Keratinocyte (primary cell): ENCODE results near the gene MAP3K3. TPM values are rescaled to one million over a fixed set of nuclear protein-coding genes. Genes with fewer than 3 reads are reported as not detected.

Experiments used
- DNase-seq: peaks from one replicate; pipeline ENCODE4 v3.0.0-alpha.2; 2011; ENCODE audit warnings: low read depth, missing footprints, low spot score
- FAIRE-seq: peaks from 2 replicates; lab custom pipeline; 2011; peaks lifted over from hg19 to GRCh38; lab: Jason Lieb, UNC
- H2AFZ ChIP-seq: 2 replicates; pipeline ENCODE4 v1.6.0; 2012; ENCODE audit warnings: low read length, control low read depth, inconsistent platforms; ENCODE audit not compliant: control insufficient read depth
- H3K27ac ChIP-seq: 2 replicates; pipeline ENCODE4 v1.5.1; 2011; ENCODE audit warnings: low read length; ENCODE audit not compliant: control insufficient read depth, insufficient read depth
- H3K27me3 ChIP-seq: 3 replicates; pipeline ENCODE4 v1.6.0; 2011; ENCODE audit warnings: low read length; ENCODE audit not compliant: control insufficient read depth, insufficient read depth; ENCODE audit errors: extremely low read depth
- H3K36me3 ChIP-seq, 2 experiments: 2 replicates in 1 of 2; 3 replicates in 1 of 2; pipeline ENCODE4 v1.5.1; 2011; ENCODE audit warnings: low read length in 2 of 2, mild to moderate bottlenecking in 1 of 2; ENCODE audit not compliant: control insufficient read depth in 2 of 2, insufficient read depth in 2 of 2; ENCODE audit errors: extremely low read depth in 1 of 2
- H3K4me1 ChIP-seq: 3 replicates; pipeline ENCODE4 v1.5.1; 2011; ENCODE audit warnings: low read length; ENCODE audit not compliant: control insufficient read depth, insufficient read depth; ENCODE audit errors: extremely low read depth
- H3K4me2 ChIP-seq: 3 replicates; pipeline ENCODE4 v1.6.0; 2011; ENCODE audit warnings: low read depth, low read length; ENCODE audit not compliant: control insufficient read depth, insufficient read depth; ENCODE audit errors: extremely low read depth
- H3K4me3 ChIP-seq, 3 experiments: fragments of 200-600 bp in 1 of 3; sonication (generic) in 1 of 3; 2 replicates in 2 of 3; 3 replicates in 1 of 3; pipeline ENCODE4 v1.5.1; 2011 to 2016; ENCODE audit warnings: low read length in 3 of 3, mild to moderate bottlenecking in 3 of 3, control low read depth in 2 of 3, inconsistent platforms in 1 of 3, low read depth in 1 of 3, mixed read lengths in 1 of 3, mixed run types in 1 of 3, moderate library complexity in 1 of 3; ENCODE audit not compliant: control insufficient read depth in 2 of 3, insufficient read depth in 2 of 3; ENCODE audit errors: extremely low read depth in 1 of 3
- H3K79me2 ChIP-seq: 2 replicates; pipeline ENCODE4 v1.6.0; 2012; ENCODE audit warnings: low read length; ENCODE audit not compliant: control insufficient read depth, insufficient read depth
- H3K9ac ChIP-seq: 3 replicates; pipeline ENCODE4 v1.6.0; 2011; ENCODE audit warnings: low read length; ENCODE audit not compliant: control insufficient read depth, insufficient read depth; ENCODE audit errors: extremely low read depth
- H3K9me1 ChIP-seq: 3 replicates; pipeline ENCODE4 v1.6.0; 2011; ENCODE audit warnings: low read length; ENCODE audit not compliant: control insufficient read depth, insufficient read depth; ENCODE audit errors: extremely low read depth
- H3K9me3 ChIP-seq: 2 replicates; pipeline ENCODE4 v1.5.1; 2012; ENCODE audit warnings: low read depth, low read length; ENCODE audit not compliant: control insufficient read depth
- H4K20me1 ChIP-seq: 3 replicates; pipeline ENCODE4 v1.6.0; 2011; ENCODE audit warnings: low read length; ENCODE audit not compliant: control insufficient read depth, insufficient read depth; ENCODE audit errors: extremely low read depth
- CTCF ChIP-seq, 3 experiments: IDR thresholded peaks in 1 of 3; conservative IDR thresholded peaks in 1 of 3; optimal IDR thresholded peaks in 1 of 3; 2 replicates in 2 of 3; 3 replicates in 1 of 3; pipeline versions ENCODE3 to v1.5.1; 2011; ENCODE audit warnings: low read length in 3 of 3, mild to moderate bottlenecking in 3 of 3, moderate library complexity in 2 of 3, control low read depth in 1 of 3, inconsistent platforms in 1 of 3; ENCODE audit not compliant: insufficient read depth in 2 of 3; ENCODE audit errors: extremely low read depth in 1 of 3
- EZH2 ChIP-seq: IDR thresholded peaks from one replicate; pipeline ENCODE4 v1.6.1; 2012; ENCODE audit warnings: inconsistent platforms, mild to moderate bottlenecking, low read length, moderate library complexity
- dilution Hi-C: fragments of 300-500 bp; cut with MboI; formaldehyde crosslinking; loops from one replicate; pipeline ENCODE4 v1.7.0; 2020; ENCODE audit warnings: low sequenced_read_pairs; ENCODE audit not compliant: extremely low pct_ligation_motif_present
- polyA plus RNA-seq, 5 experiments: library from polyadenylated mRNA; depleted of rRNA in 3 of 5; stranded (reverse) in 3 of 5; stranded (forward) in 1 of 5; unstranded in 1 of 5; fragments of >200 nt; gene quantifications; 1 replicate in 1 of 5; 2 replicates in 3 of 5; 3 replicates in 1 of 5; pipeline versions ENCODE4 v1.2.1 to v1.2.3, GENCODE V29; 2011 to 2012; ENCODE audit warnings: missing spikeins in 2 of 5, low read depth in 1 of 5, low replicate concordance in 1 of 5

Gene MAP3K3
- polyA plus RNA-seq, 1 donor (not counting 4 experiments of a cell fraction or from before 2014, with no cell fraction given), result 9.8 TPM

GRCh38 chr17:63704259-63704576, 82.0 kb downstream of the MAP3K3 start:
- DNase-seq (no peak), FAIRE-seq (no peak)
- Histone ChIP-seq H3K4me3 (no peak overlapping the region), H3K36me3 (peaks cover 0 to 21% of the 10 kb centered on the region in 2 experiments), H3K4me1 (no peaks in the 10 kb centered on the region), H3K79me2 (no peaks in the 10 kb centered on the region), H2AFZ (no peak overlapping the region), H3K27me3 (no peaks in the 10 kb centered on the region), H4K20me1 (no peaks in the 10 kb centered on the region), H3K9me3 (no peaks in the 10 kb centered on the region), H3K9ac (no peak overlapping the region), H3K27ac (no peak overlapping the region), H3K4me2 (no peak overlapping the region), H3K9me1 (no peaks in the 10 kb centered on the region)
- dilution Hi-C loops, result no loop called here
- no peak for TF ChIP-seq EZH2

GRCh38 chr17:63704836-63705235, 82.6 kb downstream of the MAP3K3 start:
- TF ChIP-seq CTCF (optimal IDR thresholded peaks at IDR 0.05 in 1 of 3, IDR thresholded peaks at IDR 0.05 in 1 of 3, conservative IDR thresholded peaks at IDR 0.05 in 1 of 3; ENCODE audit: extremely low read depth in 1 of 3, insufficient read depth in 2 of 3, low read length in 3 of 3) (no peak), EZH2 (no peak)
- H3K79me2 ChIP-seq, result no peaks in the 10 kb centered on the region
- peaks cover 0 to 25% of the 10 kb centered on the region in 2 experiments for H3K36me3 ChIP-seq

DNA sequence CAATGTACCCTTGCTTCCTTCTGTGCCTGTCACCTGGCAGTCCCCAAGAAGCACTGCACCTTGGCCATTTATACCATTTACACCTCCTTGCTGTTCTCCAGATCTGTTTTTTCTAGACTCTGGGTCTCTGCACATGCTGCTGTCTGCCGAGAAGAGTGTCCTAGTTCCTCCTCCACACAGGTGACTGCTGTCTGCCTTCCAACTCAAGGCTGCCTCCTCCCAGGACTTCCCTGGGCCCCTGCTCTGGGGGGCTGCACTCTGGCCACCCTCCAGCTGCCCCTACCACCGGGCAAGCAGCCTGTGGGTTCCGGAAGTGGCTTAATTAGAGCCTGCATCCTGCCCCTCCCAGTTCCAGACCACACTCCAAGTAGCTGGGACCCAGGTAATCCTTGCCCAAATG, 83.4 kb downstream of the MAP3K3 start:
- H3K4me1 ChIP-seq, result no peaks in the 10 kb centered on the region
- H2AFZ ChIP-seq, result no peak overlapping the region
- no peak for FAIRE-seq
- dilution Hi-C loops, result no loop called here
- H4K20me1 ChIP-seq, result no peaks in the 10 kb centered on the region
- H3K79me2 ChIP-seq, result no peaks in the 10 kb centered on the region
- no peak for DNase-seq
- H3K9me1 ChIP-seq, result no peaks in the 10 kb centered on the region
- H3K4me3 ChIP-seq, result no peak overlapping the region
- no peak overlapping the region for H3K27ac ChIP-seq
- peaks cover 4 to 29% of the 10 kb centered on the region in 2 experiments for H3K36me3 ChIP-seq
- H3K9ac ChIP-seq, result no peak overlapping the region
- no peaks in the 10 kb centered on the region for H3K9me3 ChIP-seq
- TF ChIP-seq CTCF (optimal IDR thresholded peaks at IDR 0.05 in 1 of 3, IDR thresholded peaks at IDR 0.05 in 1 of 3, conservative IDR thresholded peaks at IDR 0.05 in 1 of 3; ENCODE audit: extremely low read depth in 1 of 3, insufficient read depth in 2 of 3, low read length in 3 of 3) (no peak), EZH2 (no peak)
- no peak overlapping the region for H3K4me2 ChIP-seq
- no peaks in the 10 kb centered on the region for H3K27me3 ChIP-seq

More at GRCh38 chr17:63704836-63705235, 82.6 kb downstream of the MAP3K3 start:
- FAIRE-seq (no peak), DNase-seq (no peak)
- dilution Hi-C loops, result no loop called here
- no peaks in the 10 kb centered on the region for H3K27me3 ChIP-seq
- H3K9me1 ChIP-seq, result no peaks in the 10 kb centered on the region
- no peak overlapping the region for H3K4me2 ChIP-seq
- H4K20me1 ChIP-seq, result no peaks in the 10 kb centered on the region
- H3K27ac ChIP-seq, result no peak overlapping the region
- no peak overlapping the region for H3K4me3 ChIP-seq
- no peak overlapping the region for H3K9ac ChIP-seq
- H3K4me1 ChIP-seq, result no peaks in the 10 kb centered on the region
- H2AFZ ChIP-seq, result no peak overlapping the region
- no peaks in the 10 kb centered on the region for H3K9me3 ChIP-seq
